GM12891 (cell line): ENCODE measurements around the gene CD69.

Experiments
- PAX5 ChIP-seq: IDR thresholded peaks from 2 replicates; pipeline ENCODE4 v1.6.1; 2011; ENCODE audit warnings: low read length, moderate library complexity, mild to moderate bottlenecking; ENCODE audit not compliant: insufficient read depth, severe bottlenecking
- POLR2A ChIP-seq: IDR thresholded peaks from 2 replicates; pipeline ENCODE4 v1.6.1; 2011; ENCODE audit warnings: low read depth, low read length, control low read depth
- POLR2AphosphoS5 ChIP-seq: IDR thresholded peaks from 2 replicates; pipeline ENCODE4 v1.6.1; 2011; ENCODE audit warnings: low read depth, low read length, control low read depth
- POU2F2 ChIP-seq: IDR thresholded peaks from 2 replicates; pipeline ENCODE4 v1.6.1; 2011; ENCODE audit warnings: low read depth, mild to moderate bottlenecking, control low read depth, low read length, moderate library complexity
- SPI1 ChIP-seq: IDR thresholded peaks from 2 replicates; pipeline ENCODE4 v1.6.1; 2011; ENCODE audit warnings: low read depth, low read length, control low read depth
- TAF1 ChIP-seq: IDR thresholded peaks from 2 replicates; pipeline ENCODE4 v1.6.1; 2011; ENCODE audit warnings: low read depth, low read length, control low read depth

GRCh38 chr12:9781360-9781759 lies 20.7 kb upstream of the CD69 start:
- TF ChIP-seq TAF1 = no peak
- TF ChIP-seq POLR2AphosphoS5 = no peak
- TF ChIP-seq SPI1 = no peak
- no peak for TF ChIP-seq POLR2A
- TF ChIP-seq PAX5 = no peak
- TF ChIP-seq POU2F2 = no peak
